Measurements from ENCODE around the gene ZDHHC1.

The ZDHHC1 gene

DNA sequence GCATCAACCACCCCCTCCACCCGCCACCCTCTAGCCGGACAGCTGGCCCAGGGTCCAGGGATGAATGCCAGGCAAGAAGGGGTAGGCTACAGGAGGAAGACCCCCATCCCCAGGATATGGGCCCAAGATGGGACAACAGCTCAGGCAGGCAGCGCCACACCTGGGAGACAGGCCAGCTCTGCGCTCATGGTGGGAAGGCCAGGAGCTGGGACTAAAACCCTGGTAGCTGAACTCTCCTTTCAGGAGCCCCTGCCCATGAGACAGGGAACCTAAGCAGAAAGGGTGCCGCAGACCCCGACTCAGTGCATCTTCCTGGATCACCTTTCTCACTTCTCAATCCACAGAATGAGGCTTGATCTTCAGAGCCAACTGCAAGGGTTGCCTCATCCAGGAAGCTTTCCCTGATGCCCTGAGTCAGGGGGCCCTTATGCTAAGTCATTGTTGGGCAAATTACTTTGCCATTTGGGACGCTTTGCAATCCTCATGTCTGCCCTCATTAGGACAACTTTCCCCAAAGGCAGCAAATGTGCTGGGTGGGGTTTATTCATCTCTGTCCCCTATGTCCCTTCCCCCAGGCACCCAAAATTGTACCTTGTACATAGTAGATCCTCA lies 9.0 kb downstream of the ZDHHC1 start:
- DNase-seq = no peak

DNA sequence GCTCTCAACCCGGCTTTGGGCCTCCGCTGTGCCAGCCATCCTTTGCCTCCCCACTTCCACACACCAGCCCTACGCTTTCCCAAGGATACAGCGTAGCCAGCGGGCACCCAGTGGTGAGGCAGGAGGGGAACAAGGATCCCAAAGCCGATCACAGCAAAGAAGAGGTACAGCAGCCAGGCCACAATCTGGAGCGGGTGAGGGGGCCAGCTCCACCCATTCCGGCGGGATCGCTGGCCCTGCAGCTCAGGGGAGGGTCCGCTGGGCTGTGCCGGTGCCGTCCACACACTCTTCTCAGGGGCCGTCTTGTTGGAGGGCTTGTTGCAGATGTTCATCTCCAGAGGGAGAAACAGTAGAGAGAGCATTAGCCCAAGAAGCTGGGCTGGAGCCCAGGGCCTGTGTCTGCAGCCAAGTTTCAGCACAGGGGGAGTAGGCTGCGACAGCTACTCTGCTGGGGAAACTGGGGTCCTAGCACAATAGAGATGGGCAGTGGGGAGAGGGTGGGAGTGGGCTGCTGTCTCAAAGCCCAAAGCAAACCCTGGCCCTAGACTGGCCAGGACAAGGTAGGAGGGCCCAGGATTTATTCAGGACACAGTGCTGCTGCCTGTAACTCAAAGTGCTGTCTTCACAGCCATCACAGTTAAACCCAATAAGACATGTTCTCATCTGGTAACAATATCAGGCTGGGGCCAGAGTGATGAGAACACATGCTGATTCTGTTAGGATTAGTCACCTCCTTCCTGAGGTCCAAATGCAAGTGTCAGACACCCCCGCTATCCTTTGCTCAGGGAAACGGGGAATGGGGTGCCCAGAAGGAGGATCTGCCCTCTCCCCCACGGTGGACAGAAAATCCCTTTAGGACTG lies 9.9 kb downstream of the ZDHHC1 start:
- DNase-seq = no peak

DNA sequence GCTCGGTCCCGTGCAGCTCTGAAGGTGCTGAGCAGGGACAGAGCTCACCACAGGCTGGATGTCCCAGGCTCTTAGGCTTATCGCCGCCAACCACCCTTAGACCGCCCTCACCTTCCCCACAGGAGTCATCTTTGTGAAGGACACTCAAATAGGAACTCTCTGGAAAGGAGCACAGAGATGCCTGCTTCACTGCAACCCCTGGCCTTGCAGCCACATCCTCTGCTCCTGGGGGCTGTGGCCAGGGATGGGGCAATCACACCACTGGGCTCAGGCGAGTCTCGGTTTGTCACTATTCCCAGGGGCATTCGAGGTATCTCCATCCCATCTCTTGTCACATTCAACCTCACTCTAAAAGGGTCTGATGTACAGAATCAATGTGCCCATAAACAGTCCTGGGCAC lies 10.9 kb downstream of the ZDHHC1 start:
- no peak for DNase-seq

DNA sequence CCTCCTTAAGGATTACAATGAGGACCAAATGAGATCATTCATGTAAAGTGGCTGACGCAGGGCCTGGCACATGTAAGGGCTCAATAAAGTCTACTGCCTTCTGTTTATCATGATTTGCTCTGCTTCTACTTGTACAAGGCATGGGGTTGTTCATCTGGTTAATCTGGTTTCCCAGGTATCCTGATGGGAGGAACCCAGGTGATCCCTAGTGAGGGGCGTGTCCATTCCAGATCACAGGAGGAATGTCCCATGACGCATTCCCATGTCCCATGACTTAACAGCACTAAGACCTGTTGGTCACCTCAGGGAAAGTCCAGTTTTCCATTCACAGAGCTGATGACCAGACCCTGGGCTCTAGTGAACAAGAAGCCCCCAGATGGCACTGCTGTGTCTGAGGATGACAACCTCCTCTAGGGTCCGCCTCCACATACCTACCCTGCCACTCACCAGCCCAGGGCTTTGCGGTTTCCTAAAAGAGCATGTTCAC lies 11.5 kb downstream of the ZDHHC1 start:
- no peak for DNase-seq

DNA sequence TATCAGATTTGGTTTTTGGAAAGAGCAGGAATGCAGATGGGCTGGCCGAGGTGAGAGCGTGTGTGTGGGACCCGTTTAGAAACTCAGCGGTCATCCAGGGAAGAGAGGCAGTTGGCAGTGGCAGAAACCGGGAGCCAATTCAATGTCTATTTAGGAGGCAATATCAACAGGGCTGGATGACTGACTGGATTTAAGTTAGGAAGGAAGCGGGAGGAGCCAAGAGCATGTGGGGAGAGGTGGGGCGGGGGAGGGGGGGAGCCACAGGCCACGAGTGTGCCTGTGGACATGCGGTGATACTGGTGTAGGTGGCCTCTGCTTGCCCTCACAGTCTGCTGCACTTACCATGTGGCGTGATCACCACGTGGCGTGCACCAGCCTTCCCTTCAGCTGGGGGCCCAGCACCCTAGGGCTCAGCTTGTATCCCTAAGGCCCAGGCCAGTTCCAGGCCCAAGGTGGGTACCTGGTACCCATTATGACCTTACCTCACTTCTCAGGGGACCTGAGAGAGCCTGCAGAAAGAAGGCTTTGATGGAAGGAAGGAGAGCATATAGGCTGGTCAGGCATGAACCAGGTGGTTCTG lies 12.2 kb downstream of the ZDHHC1 start:
- no peak for DNase-seq

DNA sequence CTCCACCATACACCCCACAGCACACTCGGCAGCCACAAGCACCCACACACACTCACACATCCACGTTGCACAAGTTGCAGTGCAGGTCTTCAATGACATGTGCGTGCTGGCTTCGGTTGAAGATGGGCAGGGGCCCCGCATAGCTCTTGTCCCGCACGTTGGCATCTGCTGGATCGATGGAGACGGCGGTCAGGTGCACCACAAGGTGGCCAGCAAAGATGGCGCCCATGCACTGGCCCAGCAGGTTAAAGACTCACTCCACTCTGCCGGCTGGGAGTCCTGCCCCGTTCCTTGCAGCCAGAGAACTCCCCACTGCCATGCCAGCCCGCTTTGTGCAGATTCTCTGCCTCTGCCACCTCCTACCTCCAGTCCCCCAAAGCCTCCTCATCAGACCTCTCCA lies 15.4 kb downstream of the ZDHHC1 start:
- no peak for DNase-seq

DNA sequence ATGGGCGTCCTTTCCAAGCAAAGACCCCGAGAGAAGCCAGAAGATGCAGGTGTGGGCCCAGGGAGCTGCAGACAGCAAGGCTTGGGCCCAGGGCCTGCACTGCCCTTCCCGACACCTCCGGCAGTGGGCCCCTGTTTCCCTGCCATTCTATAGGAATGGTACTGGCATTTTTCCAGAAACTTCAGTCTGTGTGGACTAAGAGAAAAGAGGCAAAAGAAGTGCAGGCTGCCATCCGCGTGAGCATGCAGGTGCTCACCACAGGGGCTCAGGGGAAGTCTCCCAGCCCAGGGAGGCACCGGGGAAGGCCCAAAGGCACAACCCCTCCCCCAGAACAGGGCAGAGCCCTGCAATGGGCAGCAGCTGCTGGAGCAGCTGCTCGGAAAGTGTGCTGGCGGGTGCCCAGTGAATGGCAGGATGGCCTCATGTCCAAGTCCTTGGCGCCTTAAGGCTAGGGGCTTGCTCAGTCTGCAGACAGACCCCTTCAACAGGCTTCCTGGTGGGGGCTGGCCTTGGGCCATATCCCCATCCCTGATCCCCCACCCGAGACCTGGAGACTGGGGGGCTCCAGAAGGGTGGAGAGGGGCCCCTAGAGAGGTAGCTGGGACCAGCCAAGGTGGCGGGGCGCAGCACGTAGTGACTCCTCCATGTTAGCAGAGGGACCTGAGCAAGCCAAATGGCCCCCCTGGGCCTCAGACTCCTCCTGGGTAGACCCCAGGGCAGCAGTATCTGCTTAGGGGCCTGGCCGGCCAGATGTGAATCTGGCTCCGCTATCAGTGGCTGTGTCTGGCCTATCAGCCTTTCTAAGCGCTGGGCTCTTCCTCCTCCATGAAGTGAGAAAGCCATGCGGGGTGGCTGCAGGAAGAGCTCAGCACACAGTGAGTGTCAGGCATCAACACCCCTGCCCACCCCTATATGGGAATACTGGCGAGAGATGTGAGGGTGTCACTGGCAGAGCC lies 16.2 kb downstream of the ZDHHC1 start:
- DNase-seq = no peak

DNA sequence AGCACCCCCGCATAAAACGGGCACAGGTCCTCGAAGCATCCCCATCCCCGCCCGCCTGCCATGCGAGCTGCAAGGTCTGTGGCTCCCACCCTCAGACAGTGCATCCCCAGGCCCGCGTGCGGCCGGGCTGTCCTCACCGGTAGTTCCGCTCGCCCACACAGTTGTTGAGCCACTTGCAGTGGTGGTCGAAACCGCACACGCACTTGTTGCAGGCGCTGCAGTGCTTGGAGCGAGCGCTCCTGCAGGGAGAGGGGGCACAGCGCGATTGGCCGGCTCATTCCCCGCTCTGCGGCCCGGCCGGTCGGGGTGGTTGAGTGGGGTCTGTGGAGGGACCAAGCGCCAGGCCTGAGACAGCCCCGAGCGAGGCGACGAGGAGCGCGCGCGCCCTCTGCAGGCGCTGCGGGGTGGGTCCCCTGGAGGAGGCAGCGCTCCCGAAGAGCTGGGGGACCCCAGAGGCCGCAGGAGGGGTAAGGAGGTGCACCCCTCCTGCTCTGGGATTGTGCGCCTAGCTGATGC lies 17.0 kb downstream of the ZDHHC1 start:
- DNase-seq = peak in 1 of 2 donors; percentile 57

DNA sequence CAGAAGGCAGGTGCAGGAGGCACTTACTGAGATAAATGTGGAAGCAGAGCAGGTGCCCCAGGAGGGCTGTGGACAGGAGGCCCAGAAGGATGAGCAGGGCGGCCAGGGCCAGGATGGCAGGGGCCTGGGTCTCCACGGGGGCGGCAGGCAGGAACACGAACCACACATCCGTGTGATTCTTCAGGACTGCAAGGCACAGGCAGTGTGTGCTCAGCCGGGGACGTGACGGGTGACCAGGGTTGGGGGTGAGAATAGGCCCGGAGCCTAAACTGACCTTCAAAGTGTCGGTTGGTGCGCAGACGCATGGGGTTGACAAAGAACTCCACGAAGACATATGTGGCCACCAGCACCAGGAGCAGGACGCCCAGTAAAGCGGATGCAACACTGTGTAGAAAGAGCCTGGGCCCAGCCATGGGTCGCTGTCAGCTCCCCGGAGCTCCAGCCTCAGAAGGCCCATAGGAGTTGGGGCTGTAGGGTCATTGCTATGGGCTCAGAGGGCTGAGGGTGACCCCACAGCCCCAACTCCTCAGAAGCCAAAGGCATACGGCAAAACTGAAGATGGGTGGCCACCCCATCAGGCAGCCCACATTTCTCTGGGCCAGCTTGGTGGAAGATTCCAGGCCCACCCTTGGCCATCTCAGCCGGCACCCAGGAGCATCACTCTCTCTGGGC lies 17.6 kb downstream of the ZDHHC1 start:
- no peak for DNase-seq

DNA sequence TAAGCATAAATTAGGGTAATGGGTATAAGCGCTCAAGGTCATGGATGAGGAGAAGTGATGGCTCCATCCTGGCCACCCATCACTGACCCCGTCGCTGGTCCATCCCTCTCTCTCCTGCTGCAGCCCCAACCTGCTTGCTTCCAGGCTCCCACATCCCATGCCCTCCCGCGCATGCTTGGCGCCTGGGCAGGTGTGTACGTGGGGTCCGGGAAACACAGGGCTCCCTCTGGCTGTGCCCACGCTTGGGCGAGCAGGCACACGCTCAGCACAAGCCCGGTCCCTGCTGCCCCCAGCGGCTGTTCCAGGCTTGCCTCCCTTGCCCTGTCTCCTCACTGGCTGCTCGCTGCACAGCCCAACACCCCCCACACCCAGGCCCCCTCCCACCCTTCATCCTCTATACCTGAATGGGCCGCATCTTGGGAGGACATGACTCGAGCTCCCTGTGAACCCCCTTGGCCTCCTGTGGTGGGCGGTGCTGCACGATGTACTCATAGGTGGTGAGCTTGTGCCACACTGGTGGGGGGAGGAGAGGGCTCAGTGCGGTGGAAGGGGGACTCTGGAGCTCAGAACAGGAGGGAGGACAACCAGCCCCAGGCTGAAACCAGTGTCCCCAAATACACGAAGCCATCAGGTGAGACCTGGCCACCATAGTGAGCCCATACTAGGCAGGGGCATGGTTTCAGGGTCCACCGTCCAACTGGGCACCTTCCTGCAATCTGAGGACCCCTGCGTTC lies 18.3 kb downstream of the ZDHHC1 start:
- DNase-seq = no peak

DNA sequence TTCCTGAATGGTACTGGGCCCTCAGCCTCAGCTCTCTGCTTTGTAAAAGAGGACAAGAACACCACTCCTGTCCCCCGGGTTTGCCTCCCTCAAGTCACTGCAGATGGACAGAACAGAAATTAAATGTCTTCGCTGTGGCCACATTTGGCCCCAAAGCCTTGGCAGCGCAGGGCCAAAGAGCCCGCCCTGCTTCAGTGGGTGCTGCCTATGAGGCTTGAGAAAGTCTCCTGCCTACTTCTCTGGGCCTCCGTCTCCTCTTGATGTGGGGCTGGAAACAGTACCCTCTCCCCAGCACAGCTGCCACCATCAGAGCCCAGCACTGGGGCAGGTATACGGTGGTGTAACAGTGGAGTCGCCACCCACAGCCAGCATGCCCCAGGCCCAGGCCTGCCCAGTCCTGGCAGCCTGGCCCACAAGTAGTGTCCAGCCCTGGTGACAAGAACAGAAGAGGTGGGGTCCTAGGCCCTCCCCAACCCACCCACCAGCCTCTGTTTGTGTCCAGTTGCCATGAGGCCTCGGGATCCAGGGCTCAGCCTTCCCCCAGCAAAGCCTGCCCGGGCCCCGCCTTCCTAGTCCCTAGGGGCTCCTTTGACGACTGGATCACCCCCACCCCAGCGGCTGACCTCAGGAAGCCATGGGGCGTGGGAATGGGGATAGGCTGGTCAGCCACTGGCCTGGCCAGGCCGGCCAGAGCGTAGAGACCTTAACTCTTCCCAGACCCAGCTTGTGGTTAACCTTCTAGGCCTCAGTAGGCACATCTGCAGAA lies 19.1 kb downstream of the ZDHHC1 start:
- DNase-seq = no peak

DNA sequence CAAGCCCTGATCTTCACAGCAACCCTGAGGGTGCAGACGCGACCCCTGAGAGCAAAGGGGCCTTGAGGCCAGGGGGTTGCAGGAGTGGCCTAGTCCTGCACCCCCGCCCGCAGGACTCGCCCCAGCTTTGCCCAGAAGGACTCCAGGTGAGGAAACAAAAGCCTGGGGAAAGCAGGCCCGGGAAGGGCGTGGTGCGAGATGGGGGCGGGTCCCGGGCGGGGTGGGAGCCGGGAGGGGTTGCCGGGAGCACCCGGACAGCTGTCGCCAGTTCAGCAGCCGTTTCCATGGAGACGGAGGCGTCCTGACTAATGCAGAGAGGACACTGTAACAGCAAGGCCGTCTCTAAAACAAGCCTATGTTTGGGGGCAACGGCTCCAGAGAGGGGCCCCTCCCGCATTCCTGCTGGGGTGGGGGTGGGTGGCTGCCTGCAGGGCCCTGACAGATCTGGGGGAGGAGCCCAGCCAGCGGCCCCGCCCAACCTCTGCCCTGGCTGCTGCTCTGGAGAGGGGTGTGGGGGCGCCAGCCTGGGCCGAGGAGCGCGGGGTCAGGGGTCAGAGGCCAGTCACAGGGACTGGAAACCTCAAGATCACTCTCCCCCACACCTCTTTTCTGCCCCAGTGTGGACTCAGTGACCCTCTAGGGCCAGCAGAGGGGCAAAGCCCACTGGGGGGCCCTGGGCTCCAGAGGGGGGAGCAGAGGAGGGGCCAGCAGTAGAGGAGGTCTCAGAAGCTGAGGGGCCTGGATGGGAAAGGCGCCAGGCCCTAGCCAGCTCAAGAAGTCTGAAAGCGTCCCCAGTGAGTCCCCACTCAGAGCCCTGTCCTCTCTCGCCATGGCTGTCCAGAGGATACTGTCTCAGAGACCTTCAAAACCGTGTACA lies 19.9 kb downstream of the ZDHHC1 start:
- no peak for DNase-seq

DNA sequence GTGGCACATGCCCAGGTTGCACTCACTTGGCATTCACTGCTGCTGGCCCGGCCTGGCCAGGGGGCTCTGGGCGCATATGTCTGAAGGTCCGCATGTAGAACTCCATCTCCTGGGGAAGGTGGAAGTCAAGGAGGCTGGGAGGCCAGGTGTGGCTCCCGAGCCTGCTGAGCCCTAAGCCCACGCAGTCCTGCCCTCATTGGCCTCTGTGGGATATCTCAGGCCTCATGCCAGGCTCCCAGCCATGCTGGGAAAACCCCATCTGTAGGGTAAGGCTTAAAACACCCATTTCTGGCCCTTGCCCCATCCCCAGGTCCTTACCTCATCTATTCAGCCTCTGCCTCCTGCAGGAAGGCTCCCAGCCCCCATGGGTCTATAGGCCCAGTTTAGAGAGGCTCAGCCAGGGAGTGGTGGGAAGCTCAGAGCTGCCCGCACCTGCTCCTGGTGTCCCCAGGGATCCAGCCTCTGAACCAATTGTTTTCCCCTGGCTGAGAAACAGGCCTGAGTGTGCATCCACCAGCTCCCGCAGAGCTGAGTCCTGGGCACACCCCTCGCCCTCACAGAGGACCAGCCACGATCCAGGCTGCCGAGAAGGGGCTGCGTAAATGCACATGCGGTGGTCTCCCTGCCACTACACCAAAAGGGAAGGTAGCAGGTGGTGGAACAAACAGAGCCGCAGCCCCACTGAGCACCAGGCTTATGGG lies 20.7 kb downstream of the ZDHHC1 start:
- peak; percentile 44 to 53 for DNase-seq

DNA sequence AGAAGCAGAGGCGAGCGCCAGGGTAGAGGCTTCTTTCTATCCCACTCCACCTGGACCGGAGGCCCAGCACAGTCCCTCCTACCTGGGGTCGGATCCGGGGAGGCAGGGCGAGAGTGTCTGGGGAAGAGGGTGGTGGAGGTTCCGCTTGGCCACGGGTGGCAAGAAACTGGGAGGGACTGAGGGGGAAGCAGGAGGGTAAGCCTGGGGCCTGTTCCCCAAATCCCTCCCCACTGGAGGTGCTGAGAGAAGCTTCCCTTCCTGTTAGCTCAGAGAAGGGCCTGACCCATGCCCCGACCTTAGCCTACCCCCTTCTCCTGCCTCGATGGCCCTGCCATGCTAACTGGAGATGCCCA lies 21.2 kb downstream of the ZDHHC1 start:
- no peak for DNase-seq

DNA sequence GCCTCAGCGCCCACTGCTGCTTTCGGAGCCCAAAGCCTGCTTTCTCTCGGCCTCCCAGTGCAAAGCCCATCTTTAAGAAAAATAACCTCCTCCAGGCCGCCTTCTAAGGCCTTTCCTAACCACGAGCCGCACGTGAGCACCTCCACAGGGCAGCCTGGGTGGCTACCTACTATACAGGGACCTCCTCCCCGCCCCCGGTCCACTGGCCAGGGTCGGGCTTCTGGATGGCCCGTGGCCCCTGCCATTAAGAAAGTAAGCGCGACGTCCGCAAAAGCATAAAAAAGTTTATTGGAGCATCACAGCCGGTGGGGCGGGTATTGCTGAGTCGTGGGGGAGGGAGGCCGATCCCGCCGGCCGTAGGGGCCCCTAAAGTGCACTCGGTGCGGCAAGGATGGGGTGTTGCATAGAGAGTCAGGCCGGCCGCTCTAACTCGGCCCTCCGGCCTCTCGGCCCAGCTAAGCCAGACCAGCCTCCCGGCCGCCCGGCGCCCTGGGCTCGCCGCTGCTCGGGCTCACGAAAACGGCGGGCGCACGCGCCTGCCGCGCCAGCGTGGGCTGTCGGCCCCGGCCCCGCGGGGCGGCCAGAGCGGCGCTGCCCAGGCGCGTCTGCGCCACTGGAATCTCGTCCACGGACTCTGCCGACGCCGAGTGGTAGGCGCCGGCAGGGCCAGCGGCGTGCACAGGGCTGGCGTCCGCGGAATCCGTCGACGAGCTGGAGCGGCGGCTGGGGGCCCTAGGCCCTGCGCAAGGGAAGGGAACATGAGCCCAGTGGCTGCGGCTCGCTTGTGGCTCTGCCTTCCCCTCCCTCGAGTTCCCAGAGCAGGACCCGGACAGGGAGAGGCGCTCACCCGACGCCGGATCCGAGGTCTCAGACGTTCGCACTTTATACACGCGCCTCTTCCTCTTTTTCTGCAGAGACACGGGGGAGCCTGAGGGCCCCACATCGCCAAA lies 21.8 kb downstream of the ZDHHC1 start:
- DNase-seq = peak in 1 of 2 donors; percentile 49

DNA sequence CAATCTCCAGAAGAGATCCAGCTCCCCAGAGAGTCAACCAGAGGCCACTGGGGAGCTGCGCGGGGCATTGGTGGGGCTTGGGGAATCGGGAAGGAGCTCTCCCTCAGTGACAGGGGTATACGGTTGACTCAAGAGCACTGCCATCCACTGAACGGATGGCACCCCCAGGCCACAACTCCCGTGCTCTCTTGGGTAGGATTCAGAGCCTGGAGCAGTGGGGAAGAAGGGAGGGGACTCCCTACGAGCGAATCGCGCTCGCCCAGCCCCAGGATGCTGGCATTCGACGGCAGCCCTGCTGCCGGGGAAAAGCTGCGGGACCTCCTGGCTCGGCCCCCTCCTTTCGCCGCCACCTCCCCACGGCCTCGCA lies 22.5 kb downstream of the ZDHHC1 start:
- no peak for DNase-seq

DNA sequence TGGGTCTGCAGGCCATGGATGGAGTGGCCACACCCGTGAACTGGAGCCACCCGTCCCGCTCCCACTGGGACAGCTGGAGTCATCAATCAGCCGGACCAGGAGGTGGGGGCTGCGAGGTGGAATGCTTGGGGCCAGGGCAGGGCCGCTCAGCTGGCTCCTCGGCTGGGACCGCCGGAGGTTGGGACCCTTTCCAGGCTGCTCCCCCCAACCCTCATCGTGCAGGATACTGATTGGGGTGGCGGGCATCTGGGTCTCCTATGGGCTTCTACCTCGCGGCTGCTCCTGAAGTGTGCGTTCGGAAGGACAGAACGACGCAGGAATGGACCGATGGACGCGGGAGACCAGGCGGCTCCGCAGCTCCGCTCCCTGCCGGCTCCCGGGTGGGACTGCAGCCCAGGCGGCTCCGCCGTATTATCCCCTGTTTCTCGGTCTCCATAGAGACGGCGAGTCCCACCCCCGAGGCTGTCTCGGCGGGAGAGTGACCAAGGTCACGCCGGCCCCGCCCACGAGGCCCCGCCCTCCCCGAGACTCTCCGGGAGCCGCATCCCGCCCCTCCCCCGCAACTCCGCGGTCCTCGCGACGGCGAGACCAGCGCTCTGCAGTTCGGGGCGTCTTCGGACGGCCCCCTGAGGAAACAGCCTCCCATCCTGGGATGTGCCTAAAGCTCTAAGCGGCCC lies 23.0 kb downstream of the ZDHHC1 start, which contains the start of gene TPPP3:
TSS of gene TPPP3 (minus strand) at position 388 of the 677 bp plus-strand sequence. CDS start 2,387 bp downstream, outside the sequence.
- DNase-seq = peak; percentile 37 to 48
